Measurements from ENCODE around the gene SLC25A38.

DNA sequence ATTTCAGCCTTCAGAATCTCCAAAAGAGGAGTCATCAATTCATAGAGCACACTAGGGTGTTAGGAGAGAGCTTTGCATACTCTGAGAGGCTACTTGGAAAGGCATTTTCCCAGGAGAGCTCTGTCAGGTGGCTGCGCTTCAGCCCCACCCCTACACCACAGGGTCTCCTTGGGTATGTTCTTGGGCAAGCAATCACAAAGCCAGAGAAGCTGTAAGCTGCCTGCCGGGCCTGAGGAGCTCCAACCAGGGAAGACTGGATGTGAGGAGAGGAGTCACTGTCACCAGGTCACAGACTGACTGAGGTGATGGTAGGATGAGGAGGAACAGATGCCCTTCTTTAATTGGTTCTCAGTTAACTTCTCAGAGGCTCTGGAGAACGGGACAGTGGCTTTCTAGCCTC, 13.5 kb downstream of the SLC25A38 start:
- TF ChIP-seq, protein P1, sequence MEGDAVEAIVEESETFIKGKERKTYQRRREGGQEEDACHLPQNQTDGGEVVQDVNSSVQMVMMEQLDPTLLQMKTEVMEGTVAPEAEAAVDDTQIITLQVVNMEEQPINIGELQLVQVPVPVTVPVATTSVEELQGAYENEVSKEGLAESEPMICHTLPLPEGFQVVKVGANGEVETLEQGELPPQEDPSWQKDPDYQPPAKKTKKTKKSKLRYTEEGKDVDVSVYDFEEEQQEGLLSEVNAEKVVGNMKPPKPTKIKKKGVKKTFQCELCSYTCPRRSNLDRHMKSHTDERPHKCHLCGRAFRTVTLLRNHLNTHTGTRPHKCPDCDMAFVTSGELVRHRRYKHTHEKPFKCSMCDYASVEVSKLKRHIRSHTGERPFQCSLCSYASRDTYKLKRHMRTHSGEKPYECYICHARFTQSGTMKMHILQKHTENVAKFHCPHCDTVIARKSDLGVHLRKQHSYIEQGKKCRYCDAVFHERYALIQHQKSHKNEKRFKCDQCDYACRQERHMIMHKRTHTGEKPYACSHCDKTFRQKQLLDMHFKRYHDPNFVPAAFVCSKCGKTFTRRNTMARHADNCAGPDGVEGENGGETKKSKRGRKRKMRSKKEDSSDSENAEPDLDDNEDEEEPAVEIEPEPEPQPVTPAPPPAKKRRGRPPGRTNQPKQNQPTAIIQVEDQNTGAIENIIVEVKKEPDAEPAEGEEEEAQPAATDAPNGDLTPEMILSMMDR (IDR thresholded peaks at IDR 0.05 in 2 of 3, conservative IDR thresholded peaks at IDR 0.05 in 1 of 3; ENCODE audit: borderline replicate concordance in 1 of 3, insufficient read depth in 1 of 3, low read depth in 2 of 3, low read length in 2 of 3): no peak
- TF ChIP-seq CEBPB (IDR thresholded peaks at IDR 0.05; ENCODE audit: low read depth) (no peak), POLR2AphosphoS5 (IDR thresholded peaks at IDR 0.05; ENCODE audit: low read depth, low read length) (no peak), ZFX (IDR thresholded peaks at IDR 0.05) (no peak)

Measured in HCT116 (cell line).